ENCODE measurements around the gene CD99.
"Not testable (repeated sequence)": the region's sequence is repeated elsewhere in the genome, so short reads cannot be mapped to it uniquely, and the experiment has no call there.

GRCh38 chrX:2727264-2727663, 36.2 kb downstream of the CD99 start:
- TF ChIP-seq, protein P1, sequence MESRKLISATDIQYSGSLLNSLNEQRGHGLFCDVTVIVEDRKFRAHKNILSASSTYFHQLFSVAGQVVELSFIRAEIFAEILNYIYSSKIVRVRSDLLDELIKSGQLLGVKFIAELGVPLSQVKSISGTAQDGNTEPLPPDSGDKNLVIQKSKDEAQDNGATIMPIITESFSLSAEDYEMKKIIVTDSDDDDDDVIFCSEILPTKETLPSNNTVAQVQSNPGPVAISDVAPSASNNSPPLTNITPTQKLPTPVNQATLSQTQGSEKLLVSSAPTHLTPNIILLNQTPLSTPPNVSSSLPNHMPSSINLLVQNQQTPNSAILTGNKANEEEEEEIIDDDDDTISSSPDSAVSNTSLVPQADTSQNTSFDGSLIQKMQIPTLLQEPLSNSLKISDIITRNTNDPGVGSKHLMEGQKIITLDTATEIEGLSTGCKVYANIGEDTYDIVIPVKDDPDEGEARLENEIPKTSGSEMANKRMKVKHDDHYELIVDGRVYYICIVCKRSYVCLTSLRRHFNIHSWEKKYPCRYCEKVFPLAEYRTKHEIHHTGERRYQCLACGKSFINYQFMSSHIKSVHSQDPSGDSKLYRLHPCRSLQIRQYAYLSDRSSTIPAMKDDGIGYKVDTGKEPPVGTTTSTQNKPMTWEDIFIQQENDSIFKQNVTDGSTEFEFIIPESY (IDR thresholded peaks at IDR 0.05), result not testable (repeated sequence)
- not testable (repeated sequence) for TF ChIP-seq SP1 (IDR thresholded peaks at IDR 0.05); YY1 (IDR thresholded peaks at IDR 0.05); RAD21 (IDR thresholded peaks at IDR 0.05); MAX (IDR thresholded peaks at IDR 0.05); FOXA1 (IDR thresholded peaks at IDR 0.05); EGR1 (IDR thresholded peaks at IDR 0.05; ENCODE audit: low read depth in 2 of 2); TAF1 (conservative IDR thresholded peaks at IDR 0.05); RXRA (IDR thresholded peaks at IDR 0.05)
- TF ChIP-seq, protein P2, sequence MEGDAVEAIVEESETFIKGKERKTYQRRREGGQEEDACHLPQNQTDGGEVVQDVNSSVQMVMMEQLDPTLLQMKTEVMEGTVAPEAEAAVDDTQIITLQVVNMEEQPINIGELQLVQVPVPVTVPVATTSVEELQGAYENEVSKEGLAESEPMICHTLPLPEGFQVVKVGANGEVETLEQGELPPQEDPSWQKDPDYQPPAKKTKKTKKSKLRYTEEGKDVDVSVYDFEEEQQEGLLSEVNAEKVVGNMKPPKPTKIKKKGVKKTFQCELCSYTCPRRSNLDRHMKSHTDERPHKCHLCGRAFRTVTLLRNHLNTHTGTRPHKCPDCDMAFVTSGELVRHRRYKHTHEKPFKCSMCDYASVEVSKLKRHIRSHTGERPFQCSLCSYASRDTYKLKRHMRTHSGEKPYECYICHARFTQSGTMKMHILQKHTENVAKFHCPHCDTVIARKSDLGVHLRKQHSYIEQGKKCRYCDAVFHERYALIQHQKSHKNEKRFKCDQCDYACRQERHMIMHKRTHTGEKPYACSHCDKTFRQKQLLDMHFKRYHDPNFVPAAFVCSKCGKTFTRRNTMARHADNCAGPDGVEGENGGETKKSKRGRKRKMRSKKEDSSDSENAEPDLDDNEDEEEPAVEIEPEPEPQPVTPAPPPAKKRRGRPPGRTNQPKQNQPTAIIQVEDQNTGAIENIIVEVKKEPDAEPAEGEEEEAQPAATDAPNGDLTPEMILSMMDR (IDR thresholded peaks at IDR 0.05; ENCODE audit: low read depth, low read length, missing input control), result not testable (repeated sequence)
- TF ChIP-seq, protein P3, sequence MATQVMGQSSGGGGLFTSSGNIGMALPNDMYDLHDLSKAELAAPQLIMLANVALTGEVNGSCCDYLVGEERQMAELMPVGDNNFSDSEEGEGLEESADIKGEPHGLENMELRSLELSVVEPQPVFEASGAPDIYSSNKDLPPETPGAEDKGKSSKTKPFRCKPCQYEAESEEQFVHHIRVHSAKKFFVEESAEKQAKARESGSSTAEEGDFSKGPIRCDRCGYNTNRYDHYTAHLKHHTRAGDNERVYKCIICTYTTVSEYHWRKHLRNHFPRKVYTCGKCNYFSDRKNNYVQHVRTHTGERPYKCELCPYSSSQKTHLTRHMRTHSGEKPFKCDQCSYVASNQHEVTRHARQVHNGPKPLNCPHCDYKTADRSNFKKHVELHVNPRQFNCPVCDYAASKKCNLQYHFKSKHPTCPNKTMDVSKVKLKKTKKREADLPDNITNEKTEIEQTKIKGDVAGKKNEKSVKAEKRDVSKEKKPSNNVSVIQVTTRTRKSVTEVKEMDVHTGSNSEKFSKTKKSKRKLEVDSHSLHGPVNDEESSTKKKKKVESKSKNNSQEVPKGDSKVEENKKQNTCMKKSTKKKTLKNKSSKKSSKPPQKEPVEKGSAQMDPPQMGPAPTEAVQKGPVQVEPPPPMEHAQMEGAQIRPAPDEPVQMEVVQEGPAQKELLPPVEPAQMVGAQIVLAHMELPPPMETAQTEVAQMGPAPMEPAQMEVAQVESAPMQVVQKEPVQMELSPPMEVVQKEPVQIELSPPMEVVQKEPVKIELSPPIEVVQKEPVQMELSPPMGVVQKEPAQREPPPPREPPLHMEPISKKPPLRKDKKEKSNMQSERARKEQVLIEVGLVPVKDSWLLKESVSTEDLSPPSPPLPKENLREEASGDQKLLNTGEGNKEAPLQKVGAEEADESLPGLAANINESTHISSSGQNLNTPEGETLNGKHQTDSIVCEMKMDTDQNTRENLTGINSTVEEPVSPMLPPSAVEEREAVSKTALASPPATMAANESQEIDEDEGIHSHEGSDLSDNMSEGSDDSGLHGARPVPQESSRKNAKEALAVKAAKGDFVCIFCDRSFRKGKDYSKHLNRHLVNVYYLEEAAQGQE (IDR thresholded peaks at IDR 0.05), result not testable (repeated sequence)

Measured in liver (tissue), 3 donors.